Astrocyte (in vitro differentiated cells and primary cell): ENCODE data around the gene PML. TPM values are rescaled to one million over a fixed set of nuclear protein-coding genes. Genes with fewer than 3 reads are reported as not detected.
A peak's percentile ranks its signal among the peaks of the same experiment; 100 is the strongest.

ENCODE experiments used
- DNase-seq: peaks from one replicate; pipeline ENCODE4 v3.0.0-alpha.2; 2010; ENCODE audit warnings: low read depth
- FAIRE-seq: peaks from 2 replicates; lab custom pipeline; 2011; peaks lifted over from hg19 to GRCh38; lab: Jason Lieb, UNC
- H2AFZ ChIP-seq: 2 replicates; pipeline ENCODE4 v1.6.0; 2012; ENCODE audit warnings: low read depth, low read length, inconsistent platforms
- H3K27ac ChIP-seq: 2 replicates; pipeline ENCODE4 v1.5.1; 2011; ENCODE audit warnings: low read depth, low read length, inconsistent platforms
- H3K27me3 ChIP-seq: 2 replicates; pipeline ENCODE4 v1.6.0; 2011; ENCODE audit warnings: low read length, inconsistent platforms; ENCODE audit not compliant: insufficient read depth
- H3K36me3 ChIP-seq: 2 replicates; pipeline ENCODE4 v1.5.1; 2011; ENCODE audit warnings: low read length, inconsistent platforms; ENCODE audit not compliant: insufficient read depth
- H3K4me1 ChIP-seq: 2 replicates; pipeline ENCODE4 v1.5.1; 2011; ENCODE audit warnings: low read length, inconsistent platforms; ENCODE audit not compliant: insufficient read depth
- H3K4me2 ChIP-seq: 2 replicates; pipeline ENCODE4 v1.6.0; 2012; ENCODE audit warnings: low read length, inconsistent platforms
- H3K4me3 ChIP-seq: 2 replicates; pipeline ENCODE4 v1.5.1; 2011; ENCODE audit warnings: low read depth, mild to moderate bottlenecking, low read length, inconsistent platforms; ENCODE audit not compliant: insufficient read depth
- H3K79me2 ChIP-seq: 2 replicates; pipeline ENCODE4 v1.6.0; 2012; ENCODE audit warnings: mild to moderate bottlenecking, low read length, inconsistent platforms; ENCODE audit not compliant: insufficient read depth
- H3K9ac ChIP-seq: 2 replicates; pipeline ENCODE4 v1.6.0; 2012; ENCODE audit warnings: mild to moderate bottlenecking, low read length, inconsistent platforms
- H3K9me3 ChIP-seq: 2 replicates; pipeline ENCODE4 v1.5.1; 2012; ENCODE audit warnings: low read depth, mild to moderate bottlenecking, low read length, inconsistent platforms; ENCODE audit not compliant: insufficient read depth
- H4K20me1 ChIP-seq: 2 replicates; pipeline ENCODE4 v1.6.0; 2012; ENCODE audit warnings: low read length, inconsistent platforms; ENCODE audit not compliant: insufficient read depth
- H3K27ac Mint-ChIP-seq: one replicate; pipeline ENCODE4 v1.8.0; 2021; ENCODE audit warnings: mild to moderate bottlenecking, mixed read lengths; ENCODE audit not compliant: unreplicated experiment
- H3K27me3 Mint-ChIP-seq: one replicate; pipeline ENCODE4 v1.8.0; 2021; ENCODE audit warnings: low read depth, mixed read lengths; ENCODE audit not compliant: unreplicated experiment
- H3K36me3 Mint-ChIP-seq: one replicate; pipeline ENCODE4 v1.8.0; 2021; ENCODE audit warnings: low read depth, mixed read lengths; ENCODE audit not compliant: unreplicated experiment
- H3K4me1 Mint-ChIP-seq: one replicate; pipeline ENCODE4 v1.8.0; 2021; ENCODE audit warnings: low read depth, mixed read lengths; ENCODE audit not compliant: unreplicated experiment
- H3K4me3 Mint-ChIP-seq: one replicate; pipeline ENCODE4 v1.8.0; 2021; ENCODE audit warnings: mild to moderate bottlenecking, moderate library complexity, mixed read lengths; ENCODE audit not compliant: unreplicated experiment
- H3K9me3 Mint-ChIP-seq: one replicate; pipeline ENCODE4 v1.8.0; 2021; ENCODE audit warnings: mild to moderate bottlenecking, mixed read lengths; ENCODE audit not compliant: unreplicated experiment
- CTCF ChIP-seq: IDR thresholded peaks from 2 replicates; pipeline ENCODE4 v1.5.1; 2011; ENCODE audit warnings: low read depth, mild to moderate bottlenecking, inconsistent platforms, low read length, moderate library complexity; ENCODE audit not compliant: insufficient read depth
- EZH2 ChIP-seq: IDR thresholded peaks from 2 replicates; pipeline ENCODE4 v1.6.1; 2012; ENCODE audit warnings: mild to moderate bottlenecking, low read length, inconsistent platforms; ENCODE audit not compliant: insufficient read depth
- total RNA-seq: library from RNA; stranded (reverse); gene quantifications from 2 replicates; pipeline ENCODE4 v1.2.1, GENCODE V29; 2021

The PML gene
- total RNA-seq, 1 donor from 2014 or later = 116 TPM

GRCh38 chr15:73985101-73985873, 9.2 kb upstream of the PML start:
- Histone ChIP-seq H3K9me3 (no peaks in the 10 kb centered on the region), H3K79me2 (peaks cover 5% of the 10 kb centered on the region), H3K36me3 (no peaks in the 10 kb centered on the region), H3K27me3 (no peaks in the 10 kb centered on the region), H4K20me1 (no peaks in the 10 kb centered on the region), H3K4me3 (no peak overlapping the region), H3K9ac (no peak overlapping the region), H2AFZ (no peak overlapping the region), H3K4me1 (peaks cover 69% of the 10 kb centered on the region), H3K4me2 (peak overlapping the region; percentile 2), H3K27ac (no peak overlapping the region)
- FAIRE-seq = no peak
- Mint-ChIP-seq H3K4me3 (no peak overlapping the region), H3K4me1 (peaks cover 72% of the 10 kb centered on the region), H3K9me3 (no peaks in the 10 kb centered on the region), H3K36me3 (peaks cover 5% of the 10 kb centered on the region), H3K27me3 (no peaks in the 10 kb centered on the region), H3K27ac (peak overlapping the region; percentile 47)
- DNase-seq = peak; percentile 60
- TF ChIP-seq EZH2 (no peak), CTCF (no peak)

- Mint-ChIP-seq H3K36me3 (peaks cover 5% of the 10 kb centered on the region), H3K27ac (peak overlapping the region; percentile 47), H3K4me1 (peaks cover 72% of the 10 kb centered on the region), H3K27me3 (no peaks in the 10 kb centered on the region), H3K9me3 (no peaks in the 10 kb centered on the region), H3K4me3 (peak overlapping the region; percentile 50)
- H3K4me2 ChIP-seq = no peak overlapping the region
- no peak for DNase-seq
- no peak for FAIRE-seq
- H3K4me3 ChIP-seq = no peak overlapping the region
- H3K79me2 ChIP-seq = peaks cover 9% of the 10 kb centered on the region
- no peaks in the 10 kb centered on the region for H3K27me3 ChIP-seq
- H4K20me1 ChIP-seq = no peaks in the 10 kb centered on the region
- H3K9ac ChIP-seq = no peak overlapping the region
- peaks cover 74% of the 10 kb centered on the region for H3K4me1 ChIP-seq
- no peak overlapping the region for H3K27ac ChIP-seq
- TF ChIP-seq CTCF (no peak), EZH2 (no peak)
- H3K9me3 ChIP-seq = no peaks in the 10 kb centered on the region
- H3K36me3 ChIP-seq = no peaks in the 10 kb centered on the region
- no peak overlapping the region for H2AFZ ChIP-seq
These were observed 8.3 kb upstream of the PML start for GRCh38 chr15:73986055-73986775.

GRCh38 chr15:73986776-73987056, 7.8 kb upstream of the PML start:
- Mint-ChIP-seq H3K4me3 (no peak overlapping the region), H3K9me3 (no peaks in the 10 kb centered on the region), H3K27me3 (no peaks in the 10 kb centered on the region), H3K36me3 (peaks cover 5% of the 10 kb centered on the region), H3K27ac (no peak overlapping the region), H3K4me1 (peaks cover 71% of the 10 kb centered on the region)
- TF ChIP-seq CTCF (no peak), EZH2 (no peak)
- Histone ChIP-seq H3K4me3 (no peak overlapping the region), H3K27me3 (no peaks in the 10 kb centered on the region), H3K9ac (no peak overlapping the region), H2AFZ (no peak overlapping the region), H3K4me2 (no peak overlapping the region), H3K79me2 (peaks cover 13% of the 10 kb centered on the region), H3K27ac (no peak overlapping the region), H3K4me1 (peaks cover 74% of the 10 kb centered on the region), H3K36me3 (no peaks in the 10 kb centered on the region), H4K20me1 (no peaks in the 10 kb centered on the region), H3K9me3 (no peaks in the 10 kb centered on the region)
- FAIRE-seq = no peak
- no peak for DNase-seq
